ENCODE measurements around the gene PEX12. TPM values are rescaled to one million over a fixed set of nuclear protein-coding genes. Genes with fewer than 3 reads are reported as not detected.

The PEX12 gene
- total and polyA plus RNA-seq, 2 of the 4 experiments (the other 2 are of a cell fraction) = 4.5 to 7.9 TPM

DNA sequence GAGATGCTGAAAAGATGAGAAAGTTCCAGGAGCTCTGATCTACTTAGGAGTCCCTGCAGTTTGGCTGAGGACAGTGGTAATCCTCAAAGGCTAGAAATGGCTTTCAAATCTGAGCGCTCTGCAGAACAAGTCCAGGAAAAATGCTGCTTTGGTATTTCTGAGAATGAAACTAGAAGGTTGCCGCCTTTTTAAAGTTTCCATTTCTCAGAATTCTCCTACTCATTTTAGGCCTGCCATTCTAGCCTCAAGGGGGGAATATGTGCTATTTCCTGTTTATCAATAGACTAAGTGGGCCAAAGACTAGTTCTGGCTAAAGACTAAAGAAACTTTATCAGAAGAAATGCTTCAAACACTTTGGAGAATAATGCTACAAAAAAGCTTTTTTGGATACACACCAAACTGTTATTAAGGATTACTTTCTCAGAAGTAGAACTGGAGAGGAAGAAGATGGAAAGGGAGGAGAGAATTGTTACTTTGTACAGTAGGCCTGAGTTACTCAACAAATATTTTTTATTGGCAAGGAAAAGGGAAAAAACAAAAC lies 40.7 kb downstream of the PEX12 start, which contains the start of gene SLFN12L:
Gene SLFN12L (minus strand): TSS at position 78 of the 541 bp plus-strand sequence. CDS start 15,314 bp downstream, outside the sequence.
- H3K4me2 ChIP-seq (ENCODE audit: low read depth, low read length) = no peak within 1 kb of the TSS
- no peak within 1 kb of the TSS for H4K8ac ChIP-seq (ENCODE audit: low read depth in 2 of 2, low read length in 2 of 2)
- H3K79me1 ChIP-seq (ENCODE audit: low read depth in 1 of 2, low read length in 2 of 2) = no peaks in the 10 kb centered on the region
- no peaks in the 10 kb centered on the region for H3K36me3 ChIP-seq (ENCODE audit: control insufficient read depth, insufficient read depth, low read length)
- WGBS, 2 experiments (ENCODE audit: extremely low coverage in 2 of 2, insufficient read length in 1 of 2) = no CpG with 5 or more reads among the region's 2 CpGs
- H3K9ac ChIP-seq (ENCODE audit: low read depth, low read length) = no peak within 1 kb of the TSS
- no peak within 1 kb of the TSS for H4K5ac ChIP-seq (ENCODE audit: low read depth, low read length)
- no peak for DNase-seq
- no peaks in the 10 kb centered on the region for H3K9me3 ChIP-seq (ENCODE audit: control insufficient read depth, insufficient read depth, low read length)
- TF ChIP-seq, protein P1, sequence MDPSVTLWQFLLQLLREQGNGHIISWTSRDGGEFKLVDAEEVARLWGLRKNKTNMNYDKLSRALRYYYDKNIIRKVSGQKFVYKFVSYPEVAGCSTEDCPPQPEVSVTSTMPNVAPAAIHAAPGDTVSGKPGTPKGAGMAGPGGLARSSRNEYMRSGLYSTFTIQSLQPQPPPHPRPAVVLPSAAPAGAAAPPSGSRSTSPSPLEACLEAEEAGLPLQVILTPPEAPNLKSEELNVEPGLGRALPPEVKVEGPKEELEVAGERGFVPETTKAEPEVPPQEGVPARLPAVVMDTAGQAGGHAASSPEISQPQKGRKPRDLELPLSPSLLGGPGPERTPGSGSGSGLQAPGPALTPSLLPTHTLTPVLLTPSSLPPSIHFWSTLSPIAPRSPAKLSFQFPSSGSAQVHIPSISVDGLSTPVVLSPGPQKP (IDR thresholded peaks at IDR 0.05; ENCODE audit: borderline replicate concordance, low read depth, low read length) = no peak
- no peak for TF ChIP-seq NFE2L2 (IDR thresholded peaks at IDR 0.05; ENCODE audit: low read depth, low read length)
- TF ChIP-seq CEBPB (IDR thresholded peaks at IDR 0.05; ENCODE audit: low read depth, low read length) = no peak
- TF ChIP-seq SMC3 (IDR thresholded peaks at IDR 0.05; ENCODE audit: low read depth, low read length) = no peak
- no peak for TF ChIP-seq BHLHE40 (IDR thresholded peaks at IDR 0.05; ENCODE audit: low read depth, low read length)
- TF ChIP-seq MAFK (IDR thresholded peaks at IDR 0.05; ENCODE audit: low read depth, low read length) = no peak
- no peak for TF ChIP-seq MXI1 (IDR thresholded peaks at IDR 0.05; ENCODE audit: borderline replicate concordance, low read depth, low read length)
- TF ChIP-seq RFX5 (IDR thresholded peaks at IDR 0.05; ENCODE audit: low read depth, low read length) = no peak
- TF ChIP-seq RAD21 (IDR thresholded peaks at IDR 0.05; ENCODE audit: low read length) = no peak
- no peak for TF ChIP-seq FOS (IDR thresholded peaks at IDR 0.05; ENCODE audit: low read depth, low read length)
- TF ChIP-seq POLR2A (IDR thresholded peaks at IDR 0.05; ENCODE audit: low read depth, low read length) = no peak
- TF ChIP-seq, protein P2, sequence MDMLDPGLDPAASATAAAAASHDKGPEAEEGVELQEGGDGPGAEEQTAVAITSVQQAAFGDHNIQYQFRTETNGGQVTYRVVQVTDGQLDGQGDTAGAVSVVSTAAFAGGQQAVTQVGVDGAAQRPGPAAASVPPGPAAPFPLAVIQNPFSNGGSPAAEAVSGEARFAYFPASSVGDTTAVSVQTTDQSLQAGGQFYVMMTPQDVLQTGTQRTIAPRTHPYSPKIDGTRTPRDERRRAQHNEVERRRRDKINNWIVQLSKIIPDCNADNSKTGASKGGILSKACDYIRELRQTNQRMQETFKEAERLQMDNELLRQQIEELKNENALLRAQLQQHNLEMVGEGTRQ (IDR thresholded peaks at IDR 0.05; ENCODE audit: low read depth, low read length) = no peak
- TF ChIP-seq RCOR1 (IDR thresholded peaks at IDR 0.05; ENCODE audit: insufficient replicate concordance, low read length) = no peak
- no peak for TF ChIP-seq MAZ (IDR thresholded peaks at IDR 0.05; ENCODE audit: borderline replicate concordance, low read depth, low read length)
- TF ChIP-seq, protein P3, sequence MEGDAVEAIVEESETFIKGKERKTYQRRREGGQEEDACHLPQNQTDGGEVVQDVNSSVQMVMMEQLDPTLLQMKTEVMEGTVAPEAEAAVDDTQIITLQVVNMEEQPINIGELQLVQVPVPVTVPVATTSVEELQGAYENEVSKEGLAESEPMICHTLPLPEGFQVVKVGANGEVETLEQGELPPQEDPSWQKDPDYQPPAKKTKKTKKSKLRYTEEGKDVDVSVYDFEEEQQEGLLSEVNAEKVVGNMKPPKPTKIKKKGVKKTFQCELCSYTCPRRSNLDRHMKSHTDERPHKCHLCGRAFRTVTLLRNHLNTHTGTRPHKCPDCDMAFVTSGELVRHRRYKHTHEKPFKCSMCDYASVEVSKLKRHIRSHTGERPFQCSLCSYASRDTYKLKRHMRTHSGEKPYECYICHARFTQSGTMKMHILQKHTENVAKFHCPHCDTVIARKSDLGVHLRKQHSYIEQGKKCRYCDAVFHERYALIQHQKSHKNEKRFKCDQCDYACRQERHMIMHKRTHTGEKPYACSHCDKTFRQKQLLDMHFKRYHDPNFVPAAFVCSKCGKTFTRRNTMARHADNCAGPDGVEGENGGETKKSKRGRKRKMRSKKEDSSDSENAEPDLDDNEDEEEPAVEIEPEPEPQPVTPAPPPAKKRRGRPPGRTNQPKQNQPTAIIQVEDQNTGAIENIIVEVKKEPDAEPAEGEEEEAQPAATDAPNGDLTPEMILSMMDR (conservative IDR thresholded peaks at IDR 0.05; ENCODE audit: low read depth, low read length) = no peak
- TF ChIP-seq CHD1 (IDR thresholded peaks at IDR 0.05; ENCODE audit: low read depth, low read length) = no peak
- in situ Hi-C loops (cut with MboI; ENCODE audit: low sequenced_read_pairs) = loop anchor here (5.0 to 25.0 kb wide), 3 partner anchors 225 to 1125 kb away; no protein-coding TSS in a partner anchor
- no peaks in the 10 kb centered on the region for H4K20me1 ChIP-seq (ENCODE audit: insufficient read depth, low read length)
- H2AK9ac ChIP-seq (replicated peaks; ENCODE audit: low read depth, low read length, poor library complexity) = no peak within 1 kb of the TSS
- no peak within 1 kb of the TSS for H2BK15ac ChIP-seq (ENCODE audit: low read depth, low read length)
- no peak within 1 kb of the TSS for H3K27ac ChIP-seq (ENCODE audit: insufficient read depth, low read length)
- H3K4ac ChIP-seq (ENCODE audit: low read depth, low read length) = no peak within 1 kb of the TSS
- ChIA-PET CTCF (interaction anchor here (1.0 to 3.8 kb wide), 3 partner anchors 12 to 224 kb away, joined by 3 to 18 read pairs (median 3); no protein-coding TSS in a partner anchor), POLR2A (ENCODE audit: unreplicated experiment) (no interaction called here)
- no peak for ATAC-seq (ENCODE audit: low read depth)
- dilution Hi-C loops (cut with HindIII; ENCODE audit: low sequenced_read_pairs, unreplicated experiment) = loop anchor here (25.0 kb wide), 2 partner anchors 225 to 350 kb away; partner anchors contain the start of gene SLC35G3
- BruUV-seq (replicated peaks) = no TSS peak
- H3K4me1 ChIP-seq (ENCODE audit: control insufficient read depth, insufficient read depth, low read length) = no peaks in the 10 kb centered on the region
- no peak within 1 kb of the TSS for H3K4me3 ChIP-seq (ENCODE audit: insufficient read depth, low read depth, low read length)
- H2BK20ac ChIP-seq (ENCODE audit: low read depth, low read length) = no peak within 1 kb of the TSS
- no peak within 1 kb of the TSS for H2BK5ac ChIP-seq (ENCODE audit: low read depth, low read length, poor library complexity, severe bottlenecking)
- H3K9me1 ChIP-seq (ENCODE audit: insufficient read depth, low read length) = no peaks in the 10 kb centered on the region
- H3K56ac ChIP-seq (ENCODE audit: extremely low read depth, insufficient read depth, low read length) = no peak within 1 kb of the TSS
- no peak within 1 kb of the TSS for H3K18ac ChIP-seq (ENCODE audit: low read depth, low read length)
- no peak within 1 kb of the TSS; the same call in 1 of the 2 replicates for H2BK120ac ChIP-seq (ENCODE audit: low read depth, low read length)
- no peak within 1 kb of the TSS for H3K14ac ChIP-seq (replicated peaks; ENCODE audit: low read depth, low read length)
- no peak within 1 kb of the TSS; the same call in 1 of the 2 replicates for H3K23ac ChIP-seq (ENCODE audit: low read depth, low read length)
- intact Hi-C loops (cut with micrococcal nuclease) = loop anchor here (2.0 kb wide), 2 partner anchors 105 to 295 kb away; partner anchors contain the start of genes SLFN12 and SLFN5
- no peak within 1 kb of the TSS for H4K91ac ChIP-seq (ENCODE audit: insufficient read depth, low read depth, low read length)
- no peak within 1 kb of the TSS for H2AFZ ChIP-seq (replicated peaks; ENCODE audit: low read length, poor library complexity)
- no peak within 1 kb of the TSS for H2AK5ac ChIP-seq (ENCODE audit: low read depth, low read length)
- H3K27me3 ChIP-seq (ENCODE audit: control insufficient read depth, insufficient read depth, low read length) = no peaks in the 10 kb centered on the region; the same call in 1 of the 2 replicates

All from IMR-90 (cell line).